NCI-H1105 (cell line): Measurements from ENCODE around the gene ROPN1L.
"Not testable (repeated sequence)": the region's sequence is repeated elsewhere in the genome, so short reads cannot be mapped to it uniquely, and the experiment has no call there.

Source experiments
- DNase-seq: peaks from one replicate; lab custom pipeline; 2025; lab: John Stamatoyannopoulos, UW

The ROPN1L gene

GRCh38 chr5:10501554-10502075 is 59.9 kb downstream of the ROPN1L start:
- no peak for DNase-seq

GRCh38 chr5:10502130-10502529 is 60.5 kb downstream of the ROPN1L start:
- DNase-seq: no peak

- DNase-seq: no peak
Observed at GRCh38 chr5:10502578-10502977, 60.9 kb downstream of the ROPN1L start.

- DNase-seq: no peak
Observed at GRCh38 chr5:10503321-10503720, 61.6 kb downstream of the ROPN1L start.

- no peak for DNase-seq
Observed at GRCh38 chr5:10503997-10504793, 62.5 kb downstream of the ROPN1L start.

GRCh38 chr5:10505517-10506095 is 63.9 kb downstream of the ROPN1L start:
- no peak for DNase-seq

GRCh38 chr5:10506535-10506934 is 64.9 kb downstream of the ROPN1L start:
- no peak for DNase-seq

- no peak for DNase-seq
Observed at GRCh38 chr5:10507575-10508096, 66.0 kb downstream of the ROPN1L start.

GRCh38 chr5:10509575-10509974 is 67.9 kb downstream of the ROPN1L start:
- DNase-seq: no peak

- DNase-seq: no peak
Observed at GRCh38 chr5:10511741-10512640, 70.3 kb downstream of the ROPN1L start.

GRCh38 chr5:10513501-10514442 is 72.1 kb downstream of the ROPN1L start:
- DNase-seq: no peak

GRCh38 chr5:10514572-10514971 is 72.9 kb downstream of the ROPN1L start:
- DNase-seq: not testable (repeated sequence)
